Measurements from ENCODE around the gene CFAP74. TPM values are rescaled to one million over a fixed set of nuclear protein-coding genes. Genes with fewer than 3 reads are reported as not detected.

Gene CFAP74
- total and polyA plus RNA-seq, 2 of the 13 experiments (the other 11 are each of a cell fraction or from before 2014, with no cell fraction given): 0.27 to 0.62 TPM

- TF ChIP-seq AHDC1 (CRISPR knock-in tag; IDR thresholded peaks at IDR 0.05; ENCODE audit: borderline replicate concordance): no peak
- no peak for TF ChIP-seq SIN3B (IDR thresholded peaks at IDR 0.05; ENCODE audit: low read length)
- TF ChIP-seq THAP11 (CRISPR knock-in tag; IDR thresholded peaks at IDR 0.05): no peak
- no peak for TF ChIP-seq ZNF770 (CRISPR knock-in tag; IDR thresholded peaks at IDR 0.05)
- TF ChIP-seq SNAI1 (CRISPR knock-in tag; IDR thresholded peaks at IDR 0.05; ENCODE audit: borderline replicate concordance): no peak
- TF ChIP-seq ETV5 (CRISPR knock-in tag; IDR thresholded peaks at IDR 0.05; ENCODE audit: borderline replicate concordance): peak; percentile 71; the same call in 1 of the 2 replicates
- TF ChIP-seq ZNF451 (CRISPR knock-in tag; IDR thresholded peaks at IDR 0.05): no peak
- TF ChIP-seq ZFP36L1 (CRISPR knock-in tag; IDR thresholded peaks at IDR 0.05): no peak
- no peak for TF ChIP-seq CAMTA2 (CRISPR knock-in tag; IDR thresholded peaks at IDR 0.05; ENCODE audit: borderline replicate concordance)
- no peak for TF ChIP-seq RCOR2 (CRISPR knock-in tag; IDR thresholded peaks at IDR 0.05)
- peak; percentile 70 for TF ChIP-seq ZNF687 (CRISPR knock-in tag; IDR thresholded peaks at IDR 0.05)
- TF ChIP-seq KLF16 (CRISPR knock-in tag; IDR thresholded peaks at IDR 0.05): no peak
- TF ChIP-seq ZNF776 (CRISPR knock-in tag; IDR thresholded peaks at IDR 0.05): no peak
- TF ChIP-seq ZFP82 (CRISPR knock-in tag; IDR thresholded peaks at IDR 0.05; ENCODE audit: borderline replicate concordance): no peak
- TF ChIP-seq ZNF326 (CRISPR knock-in tag; IDR thresholded peaks at IDR 0.05; ENCODE audit: borderline replicate concordance): no peak
- peak; percentile 29; the same call in 1 of the 2 replicates for TF ChIP-seq ZNF292 (CRISPR knock-in tag; IDR thresholded peaks at IDR 0.05; ENCODE audit: borderline replicate concordance, low read depth)
- 0 out of 2 replicates have a peak, but pooled peaks have one; percentile 55 for TF ChIP-seq TFE3 (CRISPR knock-in tag; IDR thresholded peaks at IDR 0.05)
These were observed 47.9 kb downstream of the CFAP74 start (continued) for GRCh38 chr1:1955621-1956094.

All from HepG2 (cell line).